ENCODE data around the gene FAM124A. TPM values are rescaled to one million over a fixed set of nuclear protein-coding genes. Genes with fewer than 3 reads are reported as not detected.

FAM124A gene
- total and polyA plus RNA-seq, 10 of the 15 experiments (the other 5 are each of a cell fraction or from before 2014, with no cell fraction given), result not detected

GRCh38 chr13:51240958-51241357 is 18.8 kb downstream of the FAM124A start:
- BruUV-seq (replicated peaks), result no TSS peak
- H4K20me1 ChIP-seq (ENCODE audit: control insufficient read depth, insufficient read depth), result no peaks in the 10 kb centered on the region
- H2AFZ ChIP-seq (ENCODE audit: control insufficient read depth, low read depth, low read length), result no peak overlapping the region
- no peak overlapping the region for H3K4me2 ChIP-seq (ENCODE audit: control insufficient read depth, insufficient read depth)
- ChIA-PET CTCF (interaction anchor here (0.9 to 2.2 kb wide), 2 partner anchors 45 to 116 kb away, joined by 3 to 5 read pairs; no protein-coding TSS in a partner anchor), RAD21 (ENCODE audit: unreplicated experiment) (no interaction called here), POLR2A (no interaction called here), SMC1A (ENCODE audit: uncharacterized antibody, unreplicated experiment) (interaction anchor here (1.7 kb wide), 1 partner anchor 116 kb away, joined by 4 read pairs; no protein-coding TSS in a partner anchor)
- DNase-seq (ENCODE audit: low read depth, low spot score) (no peak), FAIRE-seq (no peak), ATAC-seq (no peak)
- no peak overlapping the region for H3K9ac ChIP-seq (ENCODE audit: control insufficient read depth, insufficient read depth, low read length)
- intact Hi-C loops (cut with micrococcal nuclease; ENCODE audit: unreplicated experiment), result no loop called here
- H3K4me3 ChIP-seq, result no peak overlapping the region
- in situ Hi-C loops (cut with MboI), result no loop called here
- no peaks in the 10 kb centered on the region; a peak in 1 of 4 replicates for H3K27me3 ChIP-seq (replicated peaks in 1 of 2; ENCODE audit: control insufficient read depth in 2 of 2, insufficient read depth in 2 of 2, low read length in 1 of 2)
- no peaks in the 10 kb centered on the region for H3K4me1 ChIP-seq (ENCODE audit: control insufficient read depth, insufficient read depth, low read length)
- no peak overlapping the region for H3K27ac ChIP-seq (ENCODE audit: control insufficient read depth, insufficient read depth)
- H3K79me2 ChIP-seq (ENCODE audit: control insufficient read depth, insufficient read depth, low read length), result no peaks in the 10 kb centered on the region
- no peaks in the 10 kb centered on the region for H3K36me3 ChIP-seq (ENCODE audit: control insufficient read depth in 2 of 2, insufficient read depth in 2 of 2, low read length in 1 of 2)
- no peaks in the 10 kb centered on the region for H3K9me3 ChIP-seq (replicated peaks; ENCODE audit: control insufficient read depth, insufficient read depth, low read length)
- WGBS (ENCODE audit: insufficient coverage, insufficient replicate concordance, low lambda C conversion rate, missing lambda C conversion rate), result 46% methylated on average over 3 of the region's 3 CpGs
- TF ChIP-seq RAD21 (IDR thresholded peaks at IDR 0.05; ENCODE audit: insufficient read depth, low read depth, low read length), result no peak
- no peak for TF ChIP-seq NFIC (IDR thresholded peaks at IDR 0.05; ENCODE audit: low read depth, low read length)
- TF ChIP-seq KAT2A (conservative IDR thresholded peaks at IDR 0.05; ENCODE audit: control insufficient read depth, low read depth, low read length), result no peak
- TF ChIP-seq RB1 (IDR thresholded peaks at IDR 0.05; ENCODE audit: borderline replicate concordance), result no peak
- TF ChIP-seq HDGF (IDR thresholded peaks at IDR 0.05), result no peak
- TF ChIP-seq, protein P1, sequence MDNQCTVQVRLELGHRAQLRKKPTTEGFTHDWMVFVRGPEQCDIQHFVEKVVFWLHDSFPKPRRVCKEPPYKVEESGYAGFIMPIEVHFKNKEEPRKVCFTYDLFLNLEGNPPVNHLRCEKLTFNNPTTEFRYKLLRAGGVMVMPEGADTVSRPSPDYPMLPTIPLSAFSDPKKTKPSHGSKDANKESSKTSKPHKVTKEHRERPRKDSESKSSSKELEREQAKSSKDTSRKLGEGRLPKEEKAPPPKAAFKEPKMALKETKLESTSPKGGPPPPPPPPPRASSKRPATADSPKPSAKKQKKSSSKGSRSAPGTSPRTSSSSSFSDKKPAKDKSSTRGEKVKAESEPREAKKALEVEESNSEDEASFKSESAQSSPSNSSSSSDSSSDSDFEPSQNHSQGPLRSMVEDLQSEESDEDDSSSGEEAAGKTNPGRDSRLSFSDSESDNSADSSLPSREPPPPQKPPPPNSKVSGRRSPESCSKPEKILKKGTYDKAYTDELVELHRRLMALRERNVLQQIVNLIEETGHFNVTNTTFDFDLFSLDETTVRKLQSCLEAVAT (IDR thresholded peaks at IDR 0.05), result no peak
- no peak for TF ChIP-seq CEBPZ (IDR thresholded peaks at IDR 0.05; ENCODE audit: low read depth, low read length)
- TF ChIP-seq STAT1 (conservative IDR thresholded peaks at IDR 0.05), result no peak
- no peak for TF ChIP-seq NBN (IDR thresholded peaks at IDR 0.05)
- no peak for TF ChIP-seq POU2F2 (IDR thresholded peaks at IDR 0.05; ENCODE audit: borderline replicate concordance, low read depth, low read length)
- TF ChIP-seq MEF2A (IDR thresholded peaks at IDR 0.05; ENCODE audit: insufficient read depth, low read depth, low read length), result no peak
- TF ChIP-seq, protein P2, sequence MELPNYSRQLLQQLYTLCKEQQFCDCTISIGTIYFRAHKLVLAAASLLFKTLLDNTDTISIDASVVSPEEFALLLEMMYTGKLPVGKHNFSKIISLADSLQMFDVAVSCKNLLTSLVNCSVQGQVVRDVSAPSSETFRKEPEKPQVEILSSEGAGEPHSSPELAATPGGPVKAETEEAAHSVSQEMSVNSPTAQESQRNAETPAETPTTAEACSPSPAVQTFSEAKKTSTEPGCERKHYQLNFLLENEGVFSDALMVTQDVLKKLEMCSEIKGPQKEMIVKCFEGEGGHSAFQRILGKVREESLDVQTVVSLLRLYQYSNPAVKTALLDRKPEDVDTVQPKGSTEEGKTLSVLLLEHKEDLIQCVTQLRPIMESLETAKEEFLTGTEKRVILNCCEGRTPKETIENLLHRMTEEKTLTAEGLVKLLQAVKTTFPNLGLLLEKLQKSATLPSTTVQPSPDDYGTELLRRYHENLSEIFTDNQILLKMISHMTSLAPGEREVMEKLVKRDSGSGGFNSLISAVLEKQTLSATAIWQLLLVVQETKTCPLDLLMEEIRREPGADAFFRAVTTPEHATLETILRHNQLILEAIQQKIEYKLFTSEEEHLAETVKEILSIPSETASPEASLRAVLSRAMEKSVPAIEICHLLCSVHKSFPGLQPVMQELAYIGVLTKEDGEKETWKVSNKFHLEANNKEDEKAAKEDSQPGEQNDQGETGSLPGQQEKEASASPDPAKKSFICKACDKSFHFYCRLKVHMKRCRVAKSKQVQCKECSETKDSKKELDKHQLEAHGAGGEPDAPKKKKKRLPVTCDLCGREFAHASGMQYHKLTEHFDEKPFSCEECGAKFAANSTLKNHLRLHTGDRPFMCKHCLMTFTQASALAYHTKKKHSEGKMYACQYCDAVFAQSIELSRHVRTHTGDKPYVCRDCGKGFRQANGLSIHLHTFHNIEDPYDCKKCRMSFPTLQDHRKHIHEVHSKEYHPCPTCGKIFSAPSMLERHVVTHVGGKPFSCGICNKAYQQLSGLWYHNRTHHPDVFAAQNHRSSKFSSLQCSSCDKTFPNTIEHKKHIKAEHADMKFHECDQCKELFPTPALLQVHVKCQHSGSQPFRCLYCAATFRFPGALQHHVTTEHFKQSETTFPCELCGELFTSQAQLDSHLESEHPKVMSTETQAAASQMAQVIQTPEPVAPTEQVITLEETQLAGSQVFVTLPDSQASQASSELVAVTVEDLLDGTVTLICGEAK (IDR thresholded peaks at IDR 0.05; ENCODE audit: borderline replicate concordance), result no peak
- TF ChIP-seq RUNX3 (IDR thresholded peaks at IDR 0.05; ENCODE audit: low read length), result no peak
- TF ChIP-seq NR2C2 (IDR thresholded peaks at IDR 0.05; ENCODE audit: borderline replicate concordance, control insufficient read depth, insufficient read length, low read depth), result no peak
- TF ChIP-seq ZBTB33 (IDR thresholded peaks at IDR 0.05), result no peak

All from GM12878 (cell line).